SIG-M5 treated with dmso at 0.1 percent for 504 hours (cell line): ENCODE measurements around the gene XKR7.
A peak's percentile ranks its signal among the peaks of the same experiment; 100 is the strongest.

ENCODE experiments used
- DNase-seq: peaks from one replicate; lab custom pipeline; 2025; ENCODE audit not compliant: unreplicated experiment; lab: John Stamatoyannopoulos, UW

XKR7 gene

DNA sequence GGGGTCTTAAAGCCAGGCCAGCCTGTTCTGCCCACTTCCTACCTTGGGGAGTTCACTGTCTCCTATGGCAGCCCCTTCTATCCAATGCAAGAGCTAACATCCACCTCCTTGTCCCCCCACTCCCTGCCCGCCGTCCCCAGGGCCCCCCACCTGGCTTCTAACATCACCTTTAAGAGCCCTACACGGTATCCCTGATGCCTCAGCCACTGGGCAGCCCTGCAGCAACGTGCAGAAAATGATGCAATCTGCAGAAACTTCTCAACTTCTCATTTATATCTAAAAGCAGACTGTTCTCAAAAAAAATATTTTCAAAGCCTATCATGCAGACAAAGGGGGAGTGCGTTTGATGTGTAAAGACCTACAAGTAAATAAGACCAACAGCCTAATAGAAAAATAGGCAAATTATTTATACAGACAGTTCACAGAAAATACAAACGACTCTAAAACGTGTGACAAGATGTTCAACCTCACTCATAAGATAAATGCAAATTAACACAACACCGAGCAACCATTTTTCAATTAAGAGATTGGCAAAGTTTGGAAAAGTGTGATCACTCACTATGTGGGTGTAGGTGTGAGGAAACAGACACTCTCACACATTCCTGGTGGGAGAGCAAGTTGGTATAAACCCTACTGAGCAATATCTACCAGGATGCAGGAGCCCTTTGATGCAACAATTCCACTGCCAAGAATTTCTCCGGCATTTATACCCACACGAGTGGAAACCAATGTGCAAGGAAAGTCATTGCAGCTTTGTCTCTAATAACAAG, 69.0 kb downstream of the XKR7 start:
- peak; percentile 53 for DNase-seq

DNA sequence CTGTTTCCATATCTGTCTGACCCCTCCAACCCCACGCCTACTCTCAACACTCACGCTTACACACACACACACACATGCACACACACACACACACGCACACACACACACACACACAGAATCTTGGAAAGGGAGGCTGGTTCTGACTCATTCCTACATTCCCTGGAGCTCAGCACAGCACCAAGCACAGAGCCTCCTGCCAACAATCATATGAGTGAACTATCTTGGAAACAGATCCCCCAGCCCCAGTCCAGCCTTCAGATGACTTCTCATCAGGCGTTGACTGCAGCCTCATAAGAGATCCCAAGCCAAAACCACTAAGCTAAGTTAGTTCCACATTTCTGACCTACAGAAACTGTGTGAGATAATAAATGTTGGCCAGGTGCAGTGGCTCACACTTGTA, 70.0 kb downstream of the XKR7 start:
- peak; percentile 39 for DNase-seq

DNA sequence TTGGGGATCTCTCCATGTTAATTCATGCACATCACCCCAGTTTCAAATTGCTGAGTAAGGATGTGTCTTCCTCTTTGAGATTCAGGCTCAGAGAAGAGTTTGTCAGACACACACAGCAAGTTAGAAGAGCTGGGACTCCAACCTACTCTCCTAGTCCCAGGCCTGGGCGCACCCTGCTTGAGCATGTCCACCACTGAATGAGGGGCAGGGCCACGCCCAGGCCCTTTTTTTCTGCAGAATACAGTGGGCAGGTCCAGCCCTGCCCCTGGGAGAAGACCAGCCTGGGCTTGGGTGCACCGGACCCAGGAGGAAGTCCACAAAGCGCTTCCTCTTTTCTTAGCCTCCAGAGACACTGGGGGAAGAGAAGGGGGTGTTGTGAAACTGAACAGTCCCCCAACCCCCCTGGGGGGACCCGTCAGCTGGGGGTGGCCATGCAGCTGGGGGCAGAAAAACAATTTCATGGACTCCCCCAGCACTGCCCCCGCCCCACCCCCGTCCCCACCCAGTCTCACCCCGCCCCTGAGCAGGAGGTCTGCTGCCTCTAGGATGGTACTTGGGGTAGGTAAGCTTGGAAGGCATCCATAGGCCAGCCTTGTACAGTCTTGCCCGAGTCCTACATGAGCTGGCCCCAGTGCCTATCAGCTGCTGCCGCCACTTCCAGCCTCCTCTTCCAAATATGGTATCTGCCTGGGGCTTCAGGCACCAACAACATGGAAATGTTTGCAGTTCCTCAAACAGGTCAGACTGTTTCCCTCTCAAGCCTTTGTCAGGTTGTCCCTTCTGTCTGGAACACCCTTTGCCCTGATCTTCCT, 72.4 kb downstream of the XKR7 start:
- DNase-seq, result peak; percentile 92

DNA sequence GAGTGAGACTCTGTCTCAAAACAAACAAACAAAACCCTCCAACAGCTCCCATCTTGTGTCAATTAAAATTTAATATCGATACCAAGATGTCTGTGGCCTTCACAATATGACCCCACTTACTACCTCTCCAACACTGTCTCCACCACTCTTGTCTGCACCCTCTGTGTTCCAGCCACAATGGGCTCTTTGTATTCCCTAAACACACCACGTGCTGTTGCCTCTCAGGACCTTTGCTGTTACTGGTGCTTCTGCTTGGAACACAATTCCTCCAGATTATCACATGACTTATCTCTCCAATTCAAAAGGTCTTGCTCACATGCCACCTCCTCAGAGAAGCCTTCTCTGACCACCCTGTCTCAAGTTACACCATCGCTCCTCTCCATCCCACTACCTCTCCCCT, 78.0 kb downstream of the XKR7 start:
- DNase-seq, result no peak

DNA sequence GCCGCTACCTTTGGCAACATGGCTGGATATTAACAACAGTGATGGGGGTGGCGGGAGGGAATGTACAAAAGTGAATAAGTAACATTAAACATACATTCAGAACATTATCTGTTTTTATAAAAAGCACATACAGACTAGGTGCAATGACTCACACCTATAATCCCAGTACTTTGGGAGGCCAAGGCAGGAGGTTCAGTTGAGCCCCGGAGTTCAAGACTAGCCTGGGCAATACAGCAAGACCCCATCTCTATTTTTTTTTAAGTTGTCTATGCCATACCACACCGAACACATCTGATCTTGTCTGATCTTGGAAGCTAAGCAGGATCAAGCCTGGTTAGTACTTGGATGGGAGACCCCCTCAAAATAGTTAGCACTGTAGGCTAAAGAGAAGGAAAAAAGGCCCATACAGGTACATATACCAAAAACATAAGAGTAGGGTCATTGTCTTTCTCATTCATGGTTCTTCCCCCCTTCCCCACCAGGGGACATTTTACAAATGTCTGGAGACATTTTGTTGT, 82.4 kb downstream of the XKR7 start:
- no peak for DNase-seq

DNA sequence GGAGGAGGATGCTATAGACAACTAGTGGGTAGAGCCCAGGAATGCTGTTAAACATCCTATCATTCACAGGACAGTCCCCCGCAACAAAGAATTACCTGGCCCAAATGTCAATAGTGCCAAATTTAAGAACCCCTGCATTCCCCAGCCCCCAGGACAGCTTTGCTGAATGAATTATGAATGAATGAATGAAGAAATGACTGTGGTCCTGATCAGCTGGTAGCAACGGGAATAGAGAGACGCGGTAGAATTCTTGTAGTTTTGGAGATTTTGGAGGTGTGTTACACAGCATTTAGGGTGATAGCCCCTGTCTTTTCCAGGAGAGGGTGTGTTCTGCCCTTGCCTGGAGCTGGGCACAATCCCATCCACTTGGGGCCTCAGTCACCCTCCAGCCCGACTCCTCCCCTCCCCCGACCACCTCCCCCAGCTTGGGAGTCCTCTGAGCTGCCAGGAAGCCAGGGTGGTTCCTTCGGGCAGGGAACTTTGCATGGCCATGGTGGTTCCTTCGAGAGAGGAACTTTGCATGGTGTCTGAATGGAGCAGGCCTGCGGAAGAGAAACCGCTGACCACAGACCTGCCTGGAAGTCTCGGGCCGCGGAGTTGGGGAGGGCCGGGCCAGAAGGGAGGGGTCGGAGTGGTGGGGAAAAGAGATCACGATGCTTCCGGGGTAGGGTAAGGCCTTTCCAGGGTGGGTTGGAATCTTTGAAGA, 83.1 kb downstream of the XKR7 start:
- DNase-seq, result peak; percentile 76

DNA sequence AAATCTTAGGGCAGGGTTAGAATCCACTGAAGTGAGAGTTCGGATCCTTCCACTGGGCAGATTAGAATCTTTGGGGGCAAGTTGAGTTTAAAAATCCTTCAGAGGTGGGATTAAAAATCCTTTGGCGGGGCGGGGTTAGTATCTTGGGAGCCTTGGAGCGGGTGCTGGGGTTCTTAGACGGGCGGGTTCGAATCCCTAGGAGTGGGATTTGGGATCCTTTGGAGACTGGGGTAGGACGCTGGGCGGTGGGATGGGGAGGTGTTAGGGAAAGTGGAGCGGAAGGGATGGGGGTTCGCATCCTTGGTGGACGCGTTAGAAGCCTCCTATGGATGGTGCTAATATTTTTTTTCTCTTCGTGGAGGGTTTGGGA, 83.8 kb downstream of the XKR7 start:
- no peak for DNase-seq

DNA sequence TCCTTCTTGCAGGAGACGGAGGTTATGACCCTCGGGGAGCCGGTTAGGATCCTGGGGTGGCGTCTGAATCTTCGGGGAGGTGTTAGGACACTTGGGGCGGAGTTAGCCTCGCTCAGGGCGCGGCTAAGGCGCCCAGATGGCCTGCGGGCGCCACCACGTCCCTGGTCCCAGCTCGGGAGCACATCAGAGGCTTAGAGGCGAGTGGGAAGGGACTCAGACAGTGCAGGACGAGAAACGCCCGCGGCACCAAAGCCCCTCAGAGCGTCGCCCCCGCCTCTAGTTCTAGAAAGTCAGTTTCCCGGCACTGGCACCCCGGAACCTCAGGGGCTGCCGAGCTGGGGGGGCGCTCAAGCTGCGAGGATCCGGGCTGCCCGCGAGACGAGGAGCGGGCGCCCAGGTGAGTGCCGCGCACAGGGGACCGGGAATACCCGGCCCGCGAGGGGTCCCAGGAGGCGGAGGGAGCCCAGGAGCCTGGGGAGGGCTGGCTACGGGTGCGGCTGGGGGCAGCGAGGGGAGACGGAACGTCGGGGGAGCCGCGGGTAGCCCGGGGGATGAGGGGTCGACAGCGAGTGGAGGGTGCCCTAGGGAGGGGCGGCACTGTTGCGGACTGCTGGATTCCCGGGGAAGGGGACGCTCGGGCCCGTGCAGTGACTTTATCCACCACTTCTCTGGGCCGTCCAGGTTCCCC, 84.3 kb downstream of the XKR7 start, which contains the start of gene HCK:
TSS of gene HCK (plus strand) at position 153 of the 688 bp plus-strand sequence.
- DNase-seq, result peak; percentile 50

DNA sequence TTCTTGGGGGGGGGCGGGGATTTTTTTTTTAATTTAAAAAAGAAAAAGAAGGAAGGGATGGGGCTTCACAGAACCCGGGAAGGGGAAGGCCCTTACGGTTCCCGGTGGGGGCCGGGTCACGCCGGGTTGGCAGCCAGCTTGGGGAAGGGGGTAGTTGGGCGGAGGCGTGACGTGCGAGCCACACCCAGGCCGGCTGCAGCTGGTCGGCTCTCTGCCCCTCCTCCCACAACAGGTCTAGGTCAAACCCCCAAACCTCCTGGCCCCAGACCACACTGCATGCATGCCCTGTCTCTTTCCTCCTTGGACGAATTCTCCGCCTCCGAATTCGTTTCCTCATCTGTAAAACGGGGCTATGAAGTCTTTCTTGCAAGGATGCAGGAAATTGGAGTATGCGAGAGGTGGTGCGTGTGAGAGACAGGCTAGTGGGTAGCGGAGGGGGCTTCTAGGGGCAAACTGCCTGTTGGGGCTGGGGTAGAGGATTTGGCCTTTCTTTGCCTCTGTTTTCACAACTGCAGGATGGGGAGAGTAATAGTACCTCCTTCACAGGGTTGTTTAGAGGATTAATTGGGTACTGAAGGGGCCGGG, 84.9 kb downstream of the XKR7 start:
- peak; percentile 43 for DNase-seq
